Choroid plexus epithelial cell (primary cell): ENCODE data around the gene TFAP2D.

ENCODE experiments used
- DNase-seq: peaks from one replicate; pipeline ENCODE4 v3.0.0-alpha.2; 2010; ENCODE audit warnings: low read depth
- H3K4me3 ChIP-seq: 2 replicates; pipeline ENCODE4 v1.5.1; 2011; ENCODE audit warnings: low read depth, mild to moderate bottlenecking, control low read depth, low read length, moderate library complexity
- TF ChIP-seq, protein P1 (sequence below): conservative IDR thresholded peaks from 2 replicates; pipeline ENCODE4 v1.5.1; 2011; ENCODE audit warnings: low read depth, mild to moderate bottlenecking, control low read depth, inconsistent platforms, low read length, moderate library complexity

TFAP2D gene

DNA sequence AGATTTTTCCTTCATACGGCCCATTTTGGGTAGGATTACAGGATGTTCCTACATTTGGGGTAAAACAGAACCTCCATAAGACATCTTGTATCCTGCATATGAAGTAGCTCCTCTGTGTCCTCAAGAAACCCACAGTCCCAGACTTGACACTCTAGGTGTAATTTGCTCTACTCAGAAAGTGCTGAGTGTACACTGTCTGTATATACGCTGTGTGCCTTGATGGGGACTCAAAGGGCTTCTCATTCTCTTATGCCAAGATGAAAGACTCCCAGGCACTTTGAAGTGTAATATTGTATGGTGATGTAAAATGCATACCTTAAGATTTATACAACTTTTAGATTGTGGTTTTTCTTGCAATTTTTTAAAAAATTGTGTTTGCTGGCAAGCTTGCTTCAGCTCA lies 5.2 kb downstream of the TFAP2D start:
- TF ChIP-seq, protein P1, sequence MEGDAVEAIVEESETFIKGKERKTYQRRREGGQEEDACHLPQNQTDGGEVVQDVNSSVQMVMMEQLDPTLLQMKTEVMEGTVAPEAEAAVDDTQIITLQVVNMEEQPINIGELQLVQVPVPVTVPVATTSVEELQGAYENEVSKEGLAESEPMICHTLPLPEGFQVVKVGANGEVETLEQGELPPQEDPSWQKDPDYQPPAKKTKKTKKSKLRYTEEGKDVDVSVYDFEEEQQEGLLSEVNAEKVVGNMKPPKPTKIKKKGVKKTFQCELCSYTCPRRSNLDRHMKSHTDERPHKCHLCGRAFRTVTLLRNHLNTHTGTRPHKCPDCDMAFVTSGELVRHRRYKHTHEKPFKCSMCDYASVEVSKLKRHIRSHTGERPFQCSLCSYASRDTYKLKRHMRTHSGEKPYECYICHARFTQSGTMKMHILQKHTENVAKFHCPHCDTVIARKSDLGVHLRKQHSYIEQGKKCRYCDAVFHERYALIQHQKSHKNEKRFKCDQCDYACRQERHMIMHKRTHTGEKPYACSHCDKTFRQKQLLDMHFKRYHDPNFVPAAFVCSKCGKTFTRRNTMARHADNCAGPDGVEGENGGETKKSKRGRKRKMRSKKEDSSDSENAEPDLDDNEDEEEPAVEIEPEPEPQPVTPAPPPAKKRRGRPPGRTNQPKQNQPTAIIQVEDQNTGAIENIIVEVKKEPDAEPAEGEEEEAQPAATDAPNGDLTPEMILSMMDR: no peak
- DNase-seq: no peak
- H3K4me3 ChIP-seq: no peak overlapping the region

DNA sequence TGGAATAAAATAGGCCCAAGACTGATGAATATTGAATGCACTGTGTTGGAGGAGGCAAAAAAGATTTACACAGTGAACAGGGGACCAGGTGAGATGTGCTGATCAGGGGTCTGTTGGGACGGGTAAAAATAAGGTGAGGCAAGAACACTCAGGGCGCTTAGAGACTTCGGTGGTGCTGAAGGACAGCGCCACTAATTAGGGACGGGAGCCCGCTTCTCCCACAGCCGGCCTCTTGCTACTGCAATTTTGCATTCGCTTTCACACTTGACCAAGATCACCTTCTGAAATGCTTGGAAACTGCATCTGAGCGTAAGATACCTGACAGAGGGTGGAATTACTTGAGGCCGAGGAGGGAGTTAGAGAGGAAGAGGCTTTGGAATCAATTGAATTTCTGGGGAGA lies 7.3 kb downstream of the TFAP2D start:
- TF ChIP-seq, protein P1: no peak
- peak; percentile 1 for DNase-seq
- no peak overlapping the region for H3K4me3 ChIP-seq

DNA sequence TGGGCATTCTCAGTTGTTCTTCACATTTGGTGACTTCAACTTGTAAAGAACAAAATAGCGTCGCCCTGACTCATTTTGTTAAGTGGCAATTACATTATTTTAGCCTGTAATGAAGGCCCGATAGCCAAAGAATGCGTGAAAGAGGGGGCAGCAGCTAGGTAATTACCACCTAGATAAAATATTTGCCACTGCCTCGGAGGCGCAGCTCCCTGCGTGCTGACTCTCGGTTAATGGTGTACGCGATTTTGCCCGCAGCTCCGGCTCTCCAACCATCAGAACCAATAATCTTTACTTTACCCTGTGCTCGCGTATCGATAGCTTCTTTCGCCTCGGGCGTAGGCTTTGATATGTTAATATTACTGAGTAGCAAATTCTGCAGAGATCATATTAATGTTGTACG lies 8.7 kb downstream of the TFAP2D start:
- DNase-seq: no peak
- no peak overlapping the region for H3K4me3 ChIP-seq
- TF ChIP-seq, protein P1: no peak

DNA sequence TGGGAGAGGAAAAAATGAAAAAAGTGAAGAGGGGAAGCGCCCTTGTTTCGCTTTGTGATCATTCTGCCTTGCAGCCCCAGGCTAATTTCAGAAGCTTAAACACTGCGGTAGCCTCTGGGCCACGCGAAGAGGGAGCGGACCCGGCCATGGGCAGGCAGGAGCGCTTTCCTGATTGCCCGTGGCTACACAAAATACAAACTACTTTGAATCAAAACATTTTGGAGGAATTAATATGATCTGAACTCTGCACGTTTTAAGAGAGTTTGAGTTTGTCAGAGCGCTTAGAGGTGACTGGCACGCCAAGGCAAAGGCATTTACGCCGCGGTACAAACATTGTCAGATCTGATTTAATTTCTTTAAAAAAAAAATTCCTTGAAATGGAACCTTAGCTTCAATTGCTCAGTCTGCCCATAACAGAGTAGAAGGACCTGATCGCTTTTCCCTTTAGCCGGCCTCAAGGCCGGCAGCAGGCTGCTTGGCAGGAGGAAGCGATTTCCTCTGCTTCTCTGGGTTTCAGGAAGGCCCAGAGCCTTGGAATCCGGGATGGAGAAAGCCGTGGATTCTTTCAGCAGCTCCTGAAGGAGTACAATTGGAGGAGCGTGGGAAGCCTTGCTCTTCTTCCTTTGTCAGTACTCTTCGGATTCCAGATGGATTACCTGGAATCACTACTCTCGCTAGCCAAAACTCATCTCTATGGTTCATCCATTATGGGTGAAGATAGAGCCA lies 9.7 kb downstream of the TFAP2D start:
- TF ChIP-seq, protein P1: no peak

DNA sequence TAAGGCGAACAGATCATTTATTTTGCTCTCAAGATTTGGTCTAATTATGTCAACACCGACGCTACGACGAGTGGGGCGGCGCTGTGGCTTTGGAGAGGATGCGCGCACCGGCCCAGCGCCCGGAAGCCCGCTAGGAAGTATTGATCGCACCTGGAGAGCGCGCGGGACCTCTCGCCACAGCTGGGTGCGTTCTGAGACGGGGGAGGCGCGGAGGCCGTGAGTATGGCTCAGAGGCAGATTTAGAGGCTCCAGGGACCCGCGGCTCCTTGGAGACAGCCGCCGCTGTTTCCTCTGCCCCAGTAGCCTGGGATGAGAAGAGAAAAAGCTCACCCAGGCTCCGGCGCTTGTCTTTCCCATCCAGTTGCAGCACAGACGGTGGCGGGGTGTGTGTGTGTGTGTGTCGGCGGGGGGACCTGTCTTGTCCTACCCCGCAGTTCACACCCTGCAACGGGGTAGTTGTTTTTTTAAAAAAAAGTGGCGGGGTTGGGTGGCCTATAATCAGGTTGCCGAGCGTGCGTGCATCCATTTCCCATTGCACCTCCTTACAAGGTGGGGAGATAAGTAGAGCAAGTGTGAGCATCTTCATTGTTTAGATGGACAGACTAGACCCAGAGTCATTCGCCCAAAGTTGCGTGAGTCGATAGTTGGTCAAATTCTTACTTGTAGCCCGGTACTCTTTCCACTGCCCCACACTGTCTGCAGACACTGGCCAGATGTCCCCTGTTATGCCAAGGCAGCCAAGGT lies 11.2 kb downstream of the TFAP2D start:
- TF ChIP-seq, protein P1: no peak
- H3K4me3 ChIP-seq: no peak overlapping the region
- DNase-seq: no peak

More for the DNA sequence above, 9.7 kb downstream of the TFAP2D start:
- no peak for DNase-seq
- no peak overlapping the region for H3K4me3 ChIP-seq

DNA sequence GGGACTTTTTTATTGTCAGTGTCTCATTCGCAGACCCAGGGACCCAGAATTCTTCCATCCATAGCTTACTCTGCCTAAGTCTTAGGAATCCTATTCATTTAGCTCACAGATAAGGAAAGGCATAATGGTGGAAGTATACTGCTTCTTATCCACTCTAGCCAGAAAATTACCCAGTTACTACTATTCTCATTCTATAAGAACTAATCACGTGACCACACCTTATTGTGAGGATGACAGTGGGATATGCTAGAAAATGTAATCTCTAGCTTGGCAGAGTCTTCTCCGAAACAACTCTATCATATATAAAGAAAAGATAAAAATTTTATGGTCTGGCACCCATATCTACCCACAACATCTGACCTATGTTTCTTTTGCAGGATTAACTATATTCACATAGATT lies 21.2 kb downstream of the TFAP2D start:
- DNase-seq: no peak
- TF ChIP-seq, protein P1: no peak
- H3K4me3 ChIP-seq: no peak overlapping the region

DNA sequence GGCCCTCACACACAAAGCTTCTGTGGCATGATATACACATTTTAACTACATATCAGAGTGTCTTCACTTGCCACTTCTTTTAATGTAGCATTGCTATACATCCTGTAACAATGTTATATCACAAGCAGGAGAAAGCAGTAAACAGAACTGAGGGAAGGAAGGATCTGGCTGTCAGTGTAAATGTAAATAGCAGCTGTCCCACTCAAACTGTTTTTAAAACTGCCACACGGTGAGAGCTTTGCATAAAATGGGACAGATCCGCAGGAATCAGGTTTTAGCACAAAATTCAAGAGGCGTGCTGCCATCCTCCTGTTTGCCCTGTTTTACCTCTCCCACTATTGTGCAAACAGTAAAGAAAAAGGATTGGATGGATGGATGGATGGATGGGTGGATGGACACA lies 28.8 kb downstream of the TFAP2D start:
- H3K4me3 ChIP-seq: no peak overlapping the region
- TF ChIP-seq, protein P1: no peak
- no peak for DNase-seq
